ENCODE measurements around the gene SLC25A17. TPM values are rescaled to one million over a fixed set of nuclear protein-coding genes. Genes with fewer than 3 reads are reported as not detected.
A peak's percentile ranks its signal among the peaks of the same experiment; 100 is the strongest.
"Not testable (repeated sequence)": the region's sequence is repeated elsewhere in the genome, so short reads cannot be mapped to it uniquely, and the experiment has no call there.

Gene SLC25A17, protein sequence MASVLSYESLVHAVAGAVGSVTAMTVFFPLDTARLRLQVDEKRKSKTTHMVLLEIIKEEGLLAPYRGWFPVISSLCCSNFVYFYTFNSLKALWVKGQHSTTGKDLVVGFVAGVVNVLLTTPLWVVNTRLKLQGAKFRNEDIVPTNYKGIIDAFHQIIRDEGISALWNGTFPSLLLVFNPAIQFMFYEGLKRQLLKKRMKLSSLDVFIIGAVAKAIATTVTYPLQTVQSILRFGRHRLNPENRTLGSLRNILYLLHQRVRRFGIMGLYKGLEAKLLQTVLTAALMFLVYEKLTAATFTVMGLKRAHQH
- total RNA-seq: 30.1 to 31.1 TPM (median 30.6 TPM) in 3 replicates

DNA sequence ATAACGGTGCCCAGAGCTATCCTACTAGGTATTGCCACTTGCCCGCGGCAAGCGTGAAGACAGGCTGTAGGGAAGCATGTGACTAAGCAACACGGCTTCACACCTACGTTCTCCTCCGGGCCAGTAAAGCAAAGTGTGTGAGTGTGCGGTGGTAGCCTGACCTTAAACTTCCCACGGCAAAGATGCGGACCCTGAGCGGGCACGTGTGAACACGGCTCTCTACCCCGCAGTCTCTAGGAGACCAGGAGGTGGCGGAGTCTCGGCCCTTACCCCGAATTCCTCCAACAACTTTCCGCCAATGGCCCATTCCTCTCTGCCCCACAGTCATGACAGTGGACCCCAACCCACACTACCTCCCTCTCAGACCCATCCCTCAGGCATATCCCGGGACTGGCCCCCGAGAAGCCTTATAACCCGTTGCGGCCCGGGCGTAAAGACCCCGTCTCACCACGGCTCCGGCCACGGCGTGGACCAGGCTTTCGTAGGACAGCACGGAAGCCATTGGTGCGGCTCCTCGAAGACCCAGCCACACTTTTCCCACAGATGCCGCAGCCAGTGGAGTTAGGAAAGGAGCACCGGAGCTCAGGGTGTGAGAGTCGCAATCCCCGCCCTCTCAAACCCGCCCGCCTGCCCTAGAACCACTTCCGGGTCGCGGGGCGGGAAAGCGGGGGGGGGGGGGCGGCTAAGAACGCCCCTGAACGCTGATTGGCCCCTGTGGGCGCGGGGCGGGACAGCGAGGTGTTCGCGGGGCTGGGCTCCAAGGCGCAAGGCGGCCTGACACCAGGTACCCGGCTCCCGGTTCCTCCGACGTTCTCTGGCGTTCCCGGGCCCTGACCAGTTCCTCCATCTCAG is at the start of gene SLC25A17:
SLC25A17 (minus strand) TSS at position 600 of the 852 bp plus-strand sequence; CDS start at position 502, 98 bp downstream.
- peaks cover 22% of the 10 kb centered on the region for H3K36me3 Mint-ChIP-seq
- H3K4me1 Mint-ChIP-seq: peaks cover 26% of the 10 kb centered on the region
- no peaks in the 10 kb centered on the region for H3K27me3 Mint-ChIP-seq (ENCODE audit: low read depth)
- H3K9me3 Mint-ChIP-seq: no peaks in the 10 kb centered on the region
- peak; percentile 83 to 86 for DNase-seq (ENCODE audit: low spot score in 2 of 2, unreplicated experiment in 2 of 2)
- TF ChIP-seq CTCF (IDR thresholded peaks at IDR 0.05; ENCODE audit: unreplicated experiment): no peak
- peak within 1 kb of the TSS; percentile 95 for H3K4me3 Mint-ChIP-seq
- H3K27ac Mint-ChIP-seq: peak within 1 kb of the TSS; percentile 96

GRCh38 chr22:40868379-40868778 is 49.2 kb upstream of the SLC25A17 start:
- not testable (repeated sequence) for H3K4me1 Mint-ChIP-seq

GRCh38 chr22:40867109-40867508 is 48.0 kb upstream of the SLC25A17 start:
- no peak overlapping the region for H3K4me3 Mint-ChIP-seq
- no peak for DNase-seq (ENCODE audit: low spot score in 2 of 2, unreplicated experiment in 2 of 2)
- peaks cover 3% of the 10 kb centered on the region for H3K36me3 Mint-ChIP-seq
- no peaks in the 10 kb centered on the region for H3K9me3 Mint-ChIP-seq
- TF ChIP-seq CTCF (IDR thresholded peaks at IDR 0.05; ENCODE audit: unreplicated experiment): no peak
- no peaks in the 10 kb centered on the region for H3K4me1 Mint-ChIP-seq
- no peak overlapping the region for H3K27ac Mint-ChIP-seq
- no peaks in the 10 kb centered on the region for H3K27me3 Mint-ChIP-seq (ENCODE audit: low read depth)

More at GRCh38 chr22:40868379-40868778, 49.2 kb upstream of the SLC25A17 start:
- not testable (repeated sequence) for DNase-seq (ENCODE audit: low spot score in 2 of 2, unreplicated experiment in 2 of 2); H3K36me3 Mint-ChIP-seq; H3K27me3 Mint-ChIP-seq (ENCODE audit: low read depth); H3K4me3 Mint-ChIP-seq; H3K27ac Mint-ChIP-seq; H3K9me3 Mint-ChIP-seq

- Mint-ChIP-seq H3K9me3 (no peaks in the 10 kb centered on the region), H3K36me3 (peaks cover 9% of the 10 kb centered on the region), H3K27me3 (ENCODE audit: low read depth) (no peaks in the 10 kb centered on the region), H3K4me3 (no peak overlapping the region), H3K4me1 (peaks cover 15% of the 10 kb centered on the region), H3K27ac (no peak overlapping the region)
- DNase-seq (ENCODE audit: low spot score in 2 of 2, unreplicated experiment in 2 of 2): no peak
- TF ChIP-seq CTCF (IDR thresholded peaks at IDR 0.05; ENCODE audit: unreplicated experiment): no peak
Measured at GRCh38 chr22:40862537-40862936, 43.4 kb upstream of the SLC25A17 start.

- no peak within 1 kb of the TSS for H3K4me3 Mint-ChIP-seq
- TF ChIP-seq CTCF (IDR thresholded peaks at IDR 0.05; ENCODE audit: unreplicated experiment): no peak
- H3K9me3 Mint-ChIP-seq: no peaks in the 10 kb centered on the region
- peaks cover 9% of the 10 kb centered on the region for H3K36me3 Mint-ChIP-seq
- H3K27me3 Mint-ChIP-seq (ENCODE audit: low read depth): no peaks in the 10 kb centered on the region
- no peak within 1 kb of the TSS for H3K27ac Mint-ChIP-seq
- no peak for DNase-seq (ENCODE audit: low spot score in 2 of 2, unreplicated experiment in 2 of 2)
- H3K4me1 Mint-ChIP-seq: peaks cover 18% of the 10 kb centered on the region
Measured at GRCh38 chr22:40862013-40862412, 42.9 kb upstream of the SLC25A17 start, which contains the start of gene DNAJB7. Gene DNAJB7 (minus strand): TSS chr22:40862113. CDS start chr22:40861994, 119 bp downstream.
